CD14-positive monocyte (primary cell): ENCODE results near the gene TMEM106A. TPM values are rescaled to one million over a fixed set of nuclear protein-coding genes. Genes with fewer than 3 reads are reported as not detected.
"Not testable (repeated sequence)": the region's sequence is repeated elsewhere in the genome, so short reads cannot be mapped to it uniquely, and the experiment has no call there.

Experiments
- DNase-seq, 3 donors: peaks; one replicate each; pipeline ENCODE4 v3.0.0-alpha.2; 2011 to 2022
- H2AFZ ChIP-seq: 2 replicates; pipeline ENCODE4 v1.6.0; 2012; ENCODE audit warnings: mild to moderate bottlenecking, low read depth, low read length, inconsistent platforms; ENCODE audit not compliant: insufficient read depth, poor library complexity, severe bottlenecking
- H3K27ac ChIP-seq, 2 donors: 1 replicate in 1 of 2; 2 replicates in 1 of 2; pipeline ENCODE4 v1.5.1; 2012 to 2013; ENCODE audit warnings: low read length in 2 of 2, control low read depth in 1 of 2, inconsistent platforms in 1 of 2, low read depth in 1 of 2, mild to moderate bottlenecking in 1 of 2
- H3K27me3 ChIP-seq, 2 donors: one replicate each; pipeline versions ENCODE4 v1.6.0 to v1.6.1; 2011 to 2013; ENCODE audit warnings: low read length in 2 of 2; ENCODE audit not compliant: control insufficient read depth in 2 of 2, insufficient read depth in 2 of 2
- H3K36me3 ChIP-seq, 2 donors: replicated peaks in 1 of 2; 1 replicate in 1 of 2; 2 replicates in 1 of 2; pipeline versions ENCODE4 v1.5.1 to v1.6.1; 2012 to 2013; ENCODE audit warnings: low read length in 2 of 2, control low read depth in 1 of 2, inconsistent platforms in 1 of 2, mild to moderate bottlenecking in 1 of 2; ENCODE audit not compliant: insufficient read depth in 2 of 2, control insufficient read depth in 1 of 2
- H3K4me1 ChIP-seq, 2 donors: 1 replicate in 1 of 2; 2 replicates in 1 of 2; pipeline versions ENCODE4 v1.5.1 to v1.6.1; 2012 to 2013; ENCODE audit warnings: low read length in 2 of 2, control low read depth in 1 of 2, inconsistent platforms in 1 of 2, mild to moderate bottlenecking in 1 of 2, moderate library complexity in 1 of 2; ENCODE audit not compliant: insufficient read depth in 2 of 2, control insufficient read depth in 1 of 2
- H3K4me2 ChIP-seq: replicated peaks from 2 replicates; pipeline ENCODE3; 2012; ENCODE audit warnings: low read length, moderate library complexity, mild to moderate bottlenecking; ENCODE audit not compliant: poor library complexity, severe bottlenecking; ENCODE audit errors: extremely low read depth
- H3K4me3 ChIP-seq, 3 experiments: fragments of 200-600 bp in 1 of 3; sonication (generic) in 1 of 3; replicated peaks in 1 of 3; 1 replicate in 2 of 3; 2 replicates in 1 of 3; pipeline ENCODE4 v1.5.1; 2011 to 2013; ENCODE audit warnings: low read length in 3 of 3, mild to moderate bottlenecking in 3 of 3, control low read depth in 2 of 3, low read depth in 2 of 3, inconsistent platforms in 1 of 3, moderate library complexity in 1 of 3
- H3K79me2 ChIP-seq: 2 replicates; pipeline ENCODE4 v1.6.0; 2012; ENCODE audit warnings: mild to moderate bottlenecking, control low read depth, inconsistent platforms, low read length, moderate library complexity; ENCODE audit not compliant: insufficient read depth
- H3K9ac ChIP-seq: 2 replicates; pipeline ENCODE4 v1.6.0; 2017; ENCODE audit warnings: low read length, mild to moderate bottlenecking; ENCODE audit not compliant: insufficient read depth, poor library complexity, severe bottlenecking
- H3K9me3 ChIP-seq, 2 donors: replicated peaks in 1 of 2; 1 replicate in 1 of 2; 2 replicates in 1 of 2; pipeline versions ENCODE4 v1.5.1 to v1.6.1; 2012 to 2013; ENCODE audit warnings: low read length in 2 of 2, control low read depth in 1 of 2; ENCODE audit not compliant: control insufficient read depth in 1 of 2, insufficient read depth in 1 of 2
- H4K20me1 ChIP-seq: 2 replicates; pipeline ENCODE4 v1.6.0; 2012; ENCODE audit warnings: mild to moderate bottlenecking, low read length, control low read depth, moderate library complexity; ENCODE audit not compliant: insufficient read depth
- H3K27ac Mint-ChIP-seq, 7 donors: one replicate each; pipeline ENCODE4 v1.8.0; 2020; ENCODE audit warnings: mild to moderate bottlenecking in 7 of 7, mixed read lengths in 7 of 7, moderate library complexity in 6 of 7, inconsistent platforms in 2 of 7
- H3K27me3 Mint-ChIP-seq, 3 donors: one replicate each; pipeline ENCODE4 v1.8.0; 2021 to 2022; ENCODE audit warnings: low read depth in 3 of 3, mild to moderate bottlenecking in 3 of 3, mixed read lengths in 3 of 3, moderate library complexity in 3 of 3, inconsistent platforms in 1 of 3
- H3K36me3 Mint-ChIP-seq, 2 donors: one replicate each; pipeline ENCODE4 v1.8.0; 2020; ENCODE audit warnings: mixed read lengths in 2 of 2, inconsistent platforms in 1 of 2, mild to moderate bottlenecking in 1 of 2
- H3K4me1 Mint-ChIP-seq: one replicate; pipeline ENCODE4 v1.8.0; 2020; ENCODE audit warnings: mild to moderate bottlenecking, mixed read lengths
- H3K4me3 Mint-ChIP-seq, 2 donors: one replicate each; pipeline ENCODE4 v1.8.0; 2020; ENCODE audit warnings: mild to moderate bottlenecking in 2 of 2, mixed read lengths in 2 of 2, moderate library complexity in 1 of 2
- H3K9me3 Mint-ChIP-seq, 7 donors: one replicate each; pipeline ENCODE4 v1.8.0; 2020 to 2022; ENCODE audit warnings: mixed read lengths in 7 of 7, mild to moderate bottlenecking in 6 of 7, moderate library complexity in 6 of 7, inconsistent platforms in 2 of 7
- CTCF ChIP-seq: fragments of 200-600 bp; IDR thresholded peaks from one replicate; pipeline ENCODE4 v1.8.0; 2022; ENCODE audit warnings: antibody characterized with exemption, mild to moderate bottlenecking
- WGBS: methylation state at CpG from one replicate; pipeline ENCODE4 v1.1.5; 2013; ENCODE audit warnings: missing lambda C conversion rate; ENCODE audit not compliant: insufficient coverage; 5-methylcytosine and 5-hydroxymethylcytosine counted together
- intact Hi-C, 2 donors: fragments of 100-400 bp; cut with micrococcal nuclease; formaldehyde crosslinking; loops; one replicate each; pipeline versions ENCODE4 v1.15.0 to v1.15.1; 2023
- polyA plus RNA-seq, 3 donors: library from polyadenylated mRNA; depleted of rRNA in 1 of 3; unstranded in 2 of 3; stranded (reverse) in 1 of 3; fragments of 300-500 nt in 2 of 3; fragments of >200 nt in 1 of 3; fragmentation: Illumina TruSeq in 2 of 3; gene quantifications; 1 replicate in 2 of 3; 2 replicates in 1 of 3; pipeline ENCODE4 v1.2.3, GENCODE V29; 2012 to 2021

Gene TMEM106A
- polyA plus RNA-seq, 3 donors: 6.9 to 26.6 (median 8.0) TPM

GRCh38 chr17:43200127-43200526, 11.5 kb upstream of the TMEM106A start:
- Mint-ChIP-seq H3K4me1 (no peaks in the 10 kb centered on the region), H3K36me3 (peaks cover 80 to 98% of the 10 kb centered on the region in 2 donors), H3K4me3 (no peak overlapping the region), H3K9me3 (no peaks in the 10 kb centered on the region), H3K27me3 (no peaks in the 10 kb centered on the region), H3K27ac (no peak overlapping the region)
- WGBS: 93% methylated on average over 3 of the region's 4 CpGs
- TF ChIP-seq CTCF: no peak
- no peaks in the 10 kb centered on the region for H3K27me3 ChIP-seq
- H4K20me1 ChIP-seq: peaks cover 42% of the 10 kb centered on the region
- no peaks in the 10 kb centered on the region for H3K4me1 ChIP-seq
- no peaks in the 10 kb centered on the region for H3K9me3 ChIP-seq
- no peak overlapping the region for H3K4me3 ChIP-seq
- no peaks in the 10 kb centered on the region for H3K79me2 ChIP-seq
- peaks cover 91 to 99% of the 10 kb centered on the region in 2 donors for H3K36me3 ChIP-seq
- no peak for DNase-seq
- no peak overlapping the region for H2AFZ ChIP-seq
- H3K4me2 ChIP-seq: no peak overlapping the region
- no peak overlapping the region for H3K27ac ChIP-seq
- intact Hi-C loops: no loop called here
- no peak overlapping the region for H3K9ac ChIP-seq

- H3K4me1 Mint-ChIP-seq, H3K4me1 ChIP-seq, H3K9me3 ChIP-seq, DNase-seq, H3K9ac ChIP-seq, H2AFZ ChIP-seq, H3K27me3 ChIP-seq, H3K4me3 ChIP-seq, intact Hi-C loops, H3K4me3 Mint-ChIP-seq, H3K79me2 ChIP-seq, H3K27me3 Mint-ChIP-seq, H3K4me2 ChIP-seq, H3K27ac ChIP-seq, H3K9me3 Mint-ChIP-seq: not testable (repeated sequence)
- peak overlapping the region in 1 of 7 donors; percentile 57 for H3K27ac Mint-ChIP-seq
- WGBS: 86% methylated on average over 1 of the region's 3 CpGs
- H3K36me3 Mint-ChIP-seq: peaks cover 77 to 99% of the 10 kb centered on the region in 2 donors
- peaks cover 87 to 97% of the 10 kb centered on the region in 2 donors for H3K36me3 ChIP-seq
- H4K20me1 ChIP-seq: peaks cover 36% of the 10 kb centered on the region
Measured at GRCh38 chr17:43203013-43203412, 8.7 kb upstream of the TMEM106A start.
